ENCODE data around the gene AMIGO1.
A peak's percentile ranks its signal among the peaks of the same experiment; 100 is the strongest.

The AMIGO1 gene

GRCh38 chr1:109502364-109502851 is 7.1 kb downstream of the AMIGO1 start:
- DNase-seq (ENCODE audit: low read depth, low spot score) = no peak

- no peak for DNase-seq (ENCODE audit: low read depth, low spot score)
These were observed 7.7 kb downstream of the AMIGO1 start for GRCh38 chr1:109501644-109502363.

GRCh38 chr1:109500941-109501381 is 8.6 kb downstream of the AMIGO1 start:
- no peak for DNase-seq (ENCODE audit: low read depth, low spot score)

- no peak for DNase-seq (ENCODE audit: low read depth, low spot score)
These were observed 9.6 kb downstream of the AMIGO1 start for GRCh38 chr1:109499661-109500536.

- DNase-seq (ENCODE audit: low read depth, low spot score) = no peak
These were observed 10.4 kb downstream of the AMIGO1 start for GRCh38 chr1:109499081-109499480.

- no peak for DNase-seq (ENCODE audit: low read depth, low spot score)
These were observed 11.2 kb downstream of the AMIGO1 start for GRCh38 chr1:109498161-109498801.

GRCh38 chr1:109497449-109498160 is 11.9 kb downstream of the AMIGO1 start:
- no peak for DNase-seq (ENCODE audit: low read depth, low spot score)

GRCh38 chr1:109495738-109496137 is 13.8 kb downstream of the AMIGO1 start:
- no peak for DNase-seq (ENCODE audit: low read depth, low spot score)

- peak; percentile 85 for DNase-seq (ENCODE audit: low read depth, low spot score)
These were observed 15.6 kb downstream of the AMIGO1 start, which contains the start of gene CYB561D1 for GRCh38 chr1:109493805-109494539. CYB561D1 (plus strand) TSS chr1:109494094; CDS start chr1:109494140, 46 bp downstream.

- no peak for DNase-seq (ENCODE audit: low read depth, low spot score)
These were observed 16.3 kb downstream of the AMIGO1 start for GRCh38 chr1:109493227-109493626.

- DNase-seq (ENCODE audit: low read depth, low spot score) = no peak
These were observed 16.7 kb downstream of the AMIGO1 start for GRCh38 chr1:109492779-109493178.

GRCh38 chr1:109491372-109491771 is 18.2 kb downstream of the AMIGO1 start:
- no peak for DNase-seq (ENCODE audit: low read depth, low spot score)

GRCh38 chr1:109490934-109491302 is 18.6 kb downstream of the AMIGO1 start:
- no peak for DNase-seq (ENCODE audit: low read depth, low spot score)

GRCh38 chr1:109490029-109490933 is 19.2 kb downstream of the AMIGO1 start:
- DNase-seq (ENCODE audit: low read depth, low spot score) = peak; percentile 46

- no peak for DNase-seq (ENCODE audit: low read depth, low spot score)
These were observed 20.8 kb downstream of the AMIGO1 start for GRCh38 chr1:109488696-109489095.

GRCh38 chr1:109488201-109488600 is 21.3 kb downstream of the AMIGO1 start:
- no peak for DNase-seq (ENCODE audit: low read depth, low spot score)

- DNase-seq (ENCODE audit: low read depth, low spot score) = no peak
These were observed 22.3 kb downstream of the AMIGO1 start for GRCh38 chr1:109487261-109487660.

GRCh38 chr1:109485001-109485400 is 24.5 kb downstream of the AMIGO1 start:
- no peak for DNase-seq (ENCODE audit: low read depth, low spot score)

- no peak for DNase-seq (ENCODE audit: low read depth, low spot score)
These were observed 25.0 kb downstream of the AMIGO1 start for GRCh38 chr1:109484519-109484975.
